ENCODE results near the gene KIF3B. TPM values are rescaled to one million over a fixed set of nuclear protein-coding genes. Genes with fewer than 3 reads are reported as not detected.

The KIF3B gene
- total and polyA plus RNA-seq, 2 of the 13 experiments (the other 11 are each of a cell fraction or from before 2014, with no cell fraction given), result 23.6 to 28.8 TPM

DNA sequence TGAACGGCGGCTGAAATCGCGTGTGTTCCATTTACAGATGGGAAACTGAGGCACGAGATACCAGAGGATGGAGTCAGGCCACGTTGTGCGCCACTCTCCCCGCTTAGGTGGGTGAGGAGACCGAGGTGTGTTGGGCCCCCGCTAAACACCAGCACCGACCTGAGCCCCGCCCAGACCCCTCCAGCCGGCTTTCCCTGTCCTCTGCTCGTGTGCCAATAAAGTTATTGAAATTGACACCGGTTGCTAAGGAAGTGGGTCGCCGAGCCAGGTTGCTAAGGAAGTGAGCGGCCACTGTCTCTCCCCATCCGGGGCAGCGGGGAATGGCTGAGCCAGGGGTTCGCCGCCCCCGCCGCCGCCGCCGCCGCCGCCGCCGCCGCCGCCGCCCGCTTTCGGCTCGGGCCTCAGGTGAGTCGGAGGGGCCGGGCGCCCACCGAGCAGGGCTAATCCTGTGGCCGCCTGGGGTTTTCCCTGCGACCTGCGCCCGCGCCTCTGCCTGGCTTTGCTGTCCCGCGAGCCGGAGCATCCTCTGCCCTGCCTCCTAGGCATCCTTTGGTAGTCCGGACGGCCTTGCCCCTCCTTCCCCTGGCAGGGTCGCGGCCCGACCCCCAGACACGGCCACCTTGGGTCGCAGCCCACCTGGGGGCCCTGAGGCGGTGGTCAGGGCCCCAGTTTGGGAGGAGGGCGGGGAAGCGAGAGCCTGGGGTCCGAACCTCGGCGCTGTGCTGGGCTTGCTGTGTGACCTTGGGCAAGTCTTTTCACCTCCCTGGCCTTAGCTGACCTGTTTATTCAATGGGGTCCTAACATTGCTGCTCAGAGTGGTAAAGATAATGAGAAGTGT is at the start of gene KIF3B (continued):
- TF ChIP-seq, protein P1, sequence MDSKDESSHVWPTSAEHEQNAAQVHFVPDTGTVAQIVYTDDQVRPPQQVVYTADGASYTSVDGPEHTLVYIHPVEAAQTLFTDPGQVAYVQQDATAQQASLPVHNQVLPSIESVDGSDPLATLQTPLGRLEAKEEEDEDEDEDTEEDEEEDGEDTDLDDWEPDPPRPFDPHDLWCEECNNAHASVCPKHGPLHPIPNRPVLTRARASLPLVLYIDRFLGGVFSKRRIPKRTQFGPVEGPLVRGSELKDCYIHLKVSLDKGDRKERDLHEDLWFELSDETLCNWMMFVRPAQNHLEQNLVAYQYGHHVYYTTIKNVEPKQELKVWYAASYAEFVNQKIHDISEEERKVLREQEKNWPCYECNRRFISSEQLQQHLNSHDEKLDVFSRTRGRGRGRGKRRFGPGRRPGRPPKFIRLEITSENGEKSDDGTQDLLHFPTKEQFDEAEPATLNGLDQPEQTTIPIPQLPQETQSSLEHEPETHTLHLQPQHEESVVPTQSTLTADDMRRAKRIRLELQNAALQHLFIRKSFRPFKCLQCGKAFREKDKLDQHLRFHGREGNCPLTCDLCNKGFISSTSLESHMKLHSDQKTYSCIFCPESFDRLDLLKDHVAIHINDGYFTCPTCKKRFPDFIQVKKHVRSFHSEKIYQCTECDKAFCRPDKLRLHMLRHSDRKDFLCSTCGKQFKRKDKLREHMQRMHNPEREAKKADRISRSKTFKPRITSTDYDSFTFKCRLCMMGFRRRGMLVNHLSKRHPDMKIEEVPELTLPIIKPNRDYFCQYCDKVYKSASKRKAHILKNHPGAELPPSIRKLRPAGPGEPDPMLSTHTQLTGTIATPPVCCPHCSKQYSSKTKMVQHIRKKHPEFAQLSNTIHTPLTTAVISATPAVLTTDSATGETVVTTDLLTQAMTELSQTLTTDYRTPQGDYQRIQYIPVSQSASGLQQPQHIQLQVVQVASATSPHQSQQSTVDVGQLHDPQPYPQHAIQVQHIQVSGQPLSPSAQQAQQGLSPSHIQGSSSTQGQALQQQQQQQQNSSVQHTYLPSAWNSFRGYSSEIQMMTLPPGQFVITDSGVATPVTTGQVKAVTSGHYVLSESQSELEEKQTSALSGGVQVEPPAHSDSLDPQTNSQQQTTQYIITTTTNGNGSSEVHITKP (CRISPR knock-in tag; IDR thresholded peaks at IDR 0.05; ENCODE audit: low read depth), result no peak
- TF ChIP-seq DMAP1 (CRISPR knock-in tag; IDR thresholded peaks at IDR 0.05) (0 out of 2 replicates have a peak, but pooled peaks have one; percentile 15), NPAS2 (CRISPR knock-in tag; IDR thresholded peaks at IDR 0.05; ENCODE audit: borderline replicate concordance) (no peak), CBFB (CRISPR knock-in tag; IDR thresholded peaks at IDR 0.05) (no peak; the same call in none of the 2 replicates), RFX5 (IDR thresholded peaks at IDR 0.05; ENCODE audit: low read depth, low read length) (peak; percentile 78; the same call in 1 of the 2 replicates), NFE2 (CRISPR knock-in tag; IDR thresholded peaks at IDR 0.05) (no peak), ZNF569 (CRISPR knock-in tag; IDR thresholded peaks at IDR 0.05; ENCODE audit: borderline replicate concordance) (no peak), BRCA1 (CRISPR knock-in tag; IDR thresholded peaks at IDR 0.05) (no peak; the same call in 1 of the 2 replicates), KLF6 (CRISPR knock-in tag; IDR thresholded peaks at IDR 0.05) (no peak), ZNF546 (CRISPR knock-in tag; conservative IDR thresholded peaks at IDR 0.05) (0 out of 2 replicates have a peak, but pooled peaks have one; percentile 72), FIP1L1 (IDR thresholded peaks at IDR 0.05; ENCODE audit: borderline replicate concordance, insufficient read depth, low read depth, low read length) (no peak), GATAD2A (CRISPR knock-in tag; IDR thresholded peaks at IDR 0.05) (peak; percentile 90), JUND (CRISPR knock-in tag; IDR thresholded peaks at IDR 0.05) (no peak), MED8 (CRISPR knock-in tag; IDR thresholded peaks at IDR 0.05; ENCODE audit: insufficient replicate concordance) (no peak), ZNF598 (CRISPR knock-in tag; IDR thresholded peaks at IDR 0.05; ENCODE audit: borderline replicate concordance) (peak; percentile 87; the same call in 1 of the 2 replicates), ELF4 (CRISPR knock-in tag; IDR thresholded peaks at IDR 0.05; ENCODE audit: borderline replicate concordance) (peak; percentile 98), ZNF629 (CRISPR knock-in tag; conservative IDR thresholded peaks at IDR 0.05) (peak; percentile 55), HOXA5 (CRISPR knock-in tag; IDR thresholded peaks at IDR 0.05) (peak; percentile 84; the same call in 1 of the 2 replicates)
- TF ChIP-seq, protein P2, sequence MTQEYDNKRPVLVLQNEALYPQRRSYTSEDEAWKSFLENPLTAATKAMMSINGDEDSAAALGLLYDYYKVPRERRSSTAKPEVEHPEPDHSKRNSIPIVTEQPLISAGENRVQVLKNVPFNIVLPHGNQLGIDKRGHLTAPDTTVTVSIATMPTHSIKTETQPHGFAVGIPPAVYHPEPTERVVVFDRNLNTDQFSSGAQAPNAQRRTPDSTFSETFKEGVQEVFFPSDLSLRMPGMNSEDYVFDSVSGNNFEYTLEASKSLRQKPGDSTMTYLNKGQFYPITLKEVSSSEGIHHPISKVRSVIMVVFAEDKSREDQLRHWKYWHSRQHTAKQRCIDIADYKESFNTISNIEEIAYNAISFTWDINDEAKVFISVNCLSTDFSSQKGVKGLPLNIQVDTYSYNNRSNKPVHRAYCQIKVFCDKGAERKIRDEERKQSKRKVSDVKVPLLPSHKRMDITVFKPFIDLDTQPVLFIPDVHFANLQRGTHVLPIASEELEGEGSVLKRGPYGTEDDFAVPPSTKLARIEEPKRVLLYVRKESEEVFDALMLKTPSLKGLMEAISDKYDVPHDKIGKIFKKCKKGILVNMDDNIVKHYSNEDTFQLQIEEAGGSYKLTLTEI (CRISPR knock-in tag; conservative IDR thresholded peaks at IDR 0.05), result no peak
- TF ChIP-seq, protein P3, sequence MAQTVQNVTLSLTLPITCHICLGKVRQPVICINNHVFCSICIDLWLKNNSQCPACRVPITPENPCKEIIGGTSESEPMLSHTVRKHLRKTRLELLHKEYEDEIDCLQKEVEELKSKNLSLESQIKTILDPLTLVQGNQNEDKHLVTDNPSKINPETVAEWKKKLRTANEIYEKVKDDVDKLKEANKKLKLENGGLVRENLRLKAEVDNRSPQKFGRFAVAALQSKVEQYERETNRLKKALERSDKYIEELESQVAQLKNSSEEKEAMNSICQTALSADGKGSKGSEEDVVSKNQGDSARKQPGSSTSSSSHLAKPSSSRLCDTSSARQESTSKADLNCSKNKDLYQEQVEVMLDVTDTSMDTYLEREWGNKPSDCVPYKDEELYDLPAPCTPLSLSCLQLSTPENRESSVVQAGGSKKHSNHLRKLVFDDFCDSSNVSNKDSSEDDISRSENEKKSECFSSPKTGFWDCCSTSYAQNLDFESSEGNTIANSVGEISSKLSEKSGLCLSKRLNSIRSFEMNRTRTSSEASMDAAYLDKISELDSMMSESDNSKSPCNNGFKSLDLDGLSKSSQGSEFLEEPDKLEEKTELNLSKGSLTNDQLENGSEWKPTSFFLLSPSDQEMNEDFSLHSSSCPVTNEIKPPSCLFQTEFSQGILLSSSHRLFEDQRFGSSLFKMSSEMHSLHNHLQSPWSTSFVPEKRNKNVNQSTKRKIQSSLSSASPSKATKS (CRISPR knock-in tag; IDR thresholded peaks at IDR 0.05), result 0 out of 2 replicates have a peak, but pooled peaks have one; percentile 27
- TF ChIP-seq, protein P4, sequence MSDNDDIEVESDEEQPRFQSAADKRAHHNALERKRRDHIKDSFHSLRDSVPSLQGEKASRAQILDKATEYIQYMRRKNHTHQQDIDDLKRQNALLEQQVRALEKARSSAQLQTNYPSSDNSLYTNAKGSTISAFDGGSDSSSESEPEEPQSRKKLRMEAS (IDR thresholded peaks at IDR 0.05), result peak; percentile 32; the same call in 1 of the 2 replicates
